Tibial artery (tissue), 4 donors: ENCODE data around the gene GPN1.
"Not testable (repeated sequence)": the region's sequence is repeated elsewhere in the genome, so short reads cannot be mapped to it uniquely, and the experiment has no call there.

Experiments
- DNase-seq, 2 donors: peaks; one replicate each; pipeline ENCODE4 v3.0.0-alpha.2; 2019
- H3K27ac ChIP-seq, 2 donors: fragments of 200-600 bp; sonication (generic) in 1 of 2; 1 replicate in 1 of 2; 2 replicates in 1 of 2; pipeline ENCODE4 v1.5.1; 2018 to 2019; ENCODE audit warnings: mild to moderate bottlenecking in 1 of 2
- H3K27me3 ChIP-seq, 2 donors: fragments of 200-600 bp; sonication (generic) in 1 of 2; one replicate each; pipeline versions ENCODE4 v1.5.1 to v1.6.0; 2016 to 2019
- H3K36me3 ChIP-seq, 3 donors: fragments of 200-600 bp; sonication (generic) in 2 of 3; one replicate each; pipeline ENCODE4 v1.5.1; 2016 to 2019; ENCODE audit warnings: mild to moderate bottlenecking in 2 of 3
- H3K4me1 ChIP-seq, 4 donors: fragments of 200-600 bp; sonication (generic) in 2 of 4; 1 replicate in 3 of 4; 2 replicates in 1 of 4; pipeline ENCODE4 v1.5.1; 2016 to 2019
- H3K4me3 ChIP-seq, 2 donors: fragments of 200-600 bp; sonication (generic) in 1 of 2; 1 replicate in 1 of 2; 2 replicates in 1 of 2; pipeline ENCODE4 v1.5.1; 2018 to 2019; ENCODE audit warnings: mild to moderate bottlenecking in 2 of 2
- H3K9me3 ChIP-seq, 3 donors: fragments of 200-600 bp; sonication (generic) in 1 of 3; one replicate each; pipeline ENCODE4 v1.5.1; 2016 to 2019
- intact Hi-C: fragments of 100-400 bp; cut with DNase I; formaldehyde crosslinking; loops from one replicate; pipeline ENCODE4 v1.15.0; 2023; ENCODE audit warnings: low total_unique reads
- TF ChIP-seq, protein P1 (sequence below), 2 experiments: fragments of 200-600 bp in 1 of 2; fragments of 450-650 bp in 1 of 2; IDR thresholded peaks; one replicate each; pipeline ENCODE4 v1.5.1; 2017 to 2019; ENCODE audit warnings: antibody characterized with exemption in 2 of 2, mild to moderate bottlenecking in 1 of 2, moderate library complexity in 1 of 2

Gene GPN1

GRCh38 chr2:27593240-27593639, 35.6 kb upstream of the GPN1 start:
- no peak for DNase-seq
- Histone ChIP-seq H3K36me3 (peaks cover 9 to 17% (median 11%) of the 10 kb centered on the region in 3 donors), H3K27ac (no peak overlapping the region), H3K4me1 (peaks cover 0 to 4% (median 1%) of the 10 kb centered on the region in 4 donors), H3K9me3 (peaks cover 0 to 15% (median 8%) of the 10 kb centered on the region in 3 donors), H3K27me3 (no peaks in the 10 kb centered on the region), H3K4me3 (no peak overlapping the region)
- TF ChIP-seq, protein P1, sequence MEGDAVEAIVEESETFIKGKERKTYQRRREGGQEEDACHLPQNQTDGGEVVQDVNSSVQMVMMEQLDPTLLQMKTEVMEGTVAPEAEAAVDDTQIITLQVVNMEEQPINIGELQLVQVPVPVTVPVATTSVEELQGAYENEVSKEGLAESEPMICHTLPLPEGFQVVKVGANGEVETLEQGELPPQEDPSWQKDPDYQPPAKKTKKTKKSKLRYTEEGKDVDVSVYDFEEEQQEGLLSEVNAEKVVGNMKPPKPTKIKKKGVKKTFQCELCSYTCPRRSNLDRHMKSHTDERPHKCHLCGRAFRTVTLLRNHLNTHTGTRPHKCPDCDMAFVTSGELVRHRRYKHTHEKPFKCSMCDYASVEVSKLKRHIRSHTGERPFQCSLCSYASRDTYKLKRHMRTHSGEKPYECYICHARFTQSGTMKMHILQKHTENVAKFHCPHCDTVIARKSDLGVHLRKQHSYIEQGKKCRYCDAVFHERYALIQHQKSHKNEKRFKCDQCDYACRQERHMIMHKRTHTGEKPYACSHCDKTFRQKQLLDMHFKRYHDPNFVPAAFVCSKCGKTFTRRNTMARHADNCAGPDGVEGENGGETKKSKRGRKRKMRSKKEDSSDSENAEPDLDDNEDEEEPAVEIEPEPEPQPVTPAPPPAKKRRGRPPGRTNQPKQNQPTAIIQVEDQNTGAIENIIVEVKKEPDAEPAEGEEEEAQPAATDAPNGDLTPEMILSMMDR (IDR thresholded peaks at IDR 0.05) = no peak
- intact Hi-C loops = no loop called here

- H3K4me3 ChIP-seq, H3K27ac ChIP-seq, DNase-seq, H3K4me1 ChIP-seq, intact Hi-C loops, H3K27me3 ChIP-seq: not testable (repeated sequence)
- Histone ChIP-seq H3K36me3 (peaks cover 9 to 20% (median 11%) of the 10 kb centered on the region in 3 donors), H3K9me3 (peaks cover 0 to 15% (median 8%) of the 10 kb centered on the region in 3 donors)
These were observed 34.7 kb upstream of the GPN1 start for GRCh38 chr2:27594020-27594703.

GRCh38 chr2:27595412-27595811, 33.4 kb upstream of the GPN1 start:
- H3K36me3 ChIP-seq = peaks cover 20 to 28% (median 22%) of the 10 kb centered on the region in 3 donors
- H3K4me1 ChIP-seq, H3K27me3 ChIP-seq, H3K4me3 ChIP-seq, DNase-seq, intact Hi-C loops, H3K27ac ChIP-seq: not testable (repeated sequence)
- peaks cover 0 to 15% (median 8%) of the 10 kb centered on the region in 3 donors for H3K9me3 ChIP-seq

- intact Hi-C loops = no loop called here
- no peak overlapping the region for H3K27ac ChIP-seq
- H3K4me3 ChIP-seq = no peak overlapping the region
- H3K4me1 ChIP-seq = peaks cover 0 to 3% (median 1%) of the 10 kb centered on the region in 4 donors
- peaks cover 27 to 40% (median 34%) of the 10 kb centered on the region in 3 donors for H3K36me3 ChIP-seq
- no peak for DNase-seq
- TF ChIP-seq, protein P1 (IDR thresholded peaks at IDR 0.05) = no peak
- no peaks in the 10 kb centered on the region for H3K27me3 ChIP-seq
- H3K9me3 ChIP-seq = peaks cover 0 to 12% (median 0%) of the 10 kb centered on the region in 3 donors
These were observed 32.2 kb upstream of the GPN1 start for GRCh38 chr2:27596627-27597026.

GRCh38 chr2:27606611-27607010, 22.2 kb upstream of the GPN1 start:
- TF ChIP-seq, protein P1 (IDR thresholded peaks at IDR 0.05) = no peak
- Histone ChIP-seq H3K36me3 (peaks cover 73 to 86% (median 75%) of the 10 kb centered on the region in 3 donors), H3K9me3 (no peaks in the 10 kb centered on the region), H3K4me1 (no peaks in the 10 kb centered on the region), H3K27me3 (no peaks in the 10 kb centered on the region), H3K27ac (no peak overlapping the region), H3K4me3 (no peak overlapping the region)
- DNase-seq = no peak
- intact Hi-C loops = no loop called here

DNA sequence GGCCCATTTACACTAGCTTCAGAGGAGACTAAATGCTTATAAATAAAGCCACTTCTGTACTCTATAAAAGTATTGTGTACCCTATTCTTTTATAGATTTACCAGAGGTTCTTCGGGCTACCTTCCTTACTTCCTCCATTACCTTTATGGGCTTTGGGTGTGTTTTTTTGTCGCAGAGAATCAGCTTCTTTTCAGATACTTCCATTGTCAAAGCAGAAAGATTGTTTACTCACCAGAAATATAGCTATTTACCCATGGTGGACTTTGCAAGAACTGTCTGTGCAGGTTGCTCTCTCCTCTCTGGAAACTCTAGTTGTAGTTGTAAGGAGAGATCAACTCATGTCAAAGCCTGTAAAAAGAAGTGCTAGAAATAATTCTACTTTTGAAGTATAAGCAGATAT, 14.9 kb upstream of the GPN1 start:
- Histone ChIP-seq H3K36me3 (peaks cover 63 to 73% (median 67%) of the 10 kb centered on the region in 3 donors), H3K4me3 (no peak overlapping the region), H3K9me3 (no peaks in the 10 kb centered on the region), H3K4me1 (no peaks in the 10 kb centered on the region), H3K27ac (no peak overlapping the region), H3K27me3 (no peaks in the 10 kb centered on the region)
- intact Hi-C loops = no loop called here
- TF ChIP-seq, protein P1 (IDR thresholded peaks at IDR 0.05) = no peak
- no peak for DNase-seq
